Neural cell (in vitro differentiated cells): ENCODE measurements around the gene TMEM151A. TPM values are rescaled to one million over a fixed set of nuclear protein-coding genes. Genes with fewer than 3 reads are reported as not detected.

Source experiments
- H2AFZ ChIP-seq: fragments of 200-600, 300-800 bp; sonication (generic), shearing (Covaris generic); 2 replicates; pipeline ENCODE4 v1.6.0; 2014; ENCODE audit warnings: low read depth, mild to moderate bottlenecking, antibody characterized with exemption, low read length, moderate library complexity
- H3F3A ChIP-seq: fragments of 200-600 bp; shearing (Covaris generic); 2 replicates; pipeline ENCODE4 v1.6.1; 2016; ENCODE audit warnings: mild to moderate bottlenecking, moderate library complexity, mixed read lengths, antibody characterized with exemption, low read length; ENCODE audit not compliant: insufficient read depth, poor library complexity, severe bottlenecking
- H3K27ac ChIP-seq: fragments of 200-600, 300-800 bp; sonication (generic), shearing (Covaris generic); 2 replicates; pipeline ENCODE4 v1.5.1; 2014; ENCODE audit warnings: mild to moderate bottlenecking, low read length, moderate library complexity
- H3K27me3 ChIP-seq: fragments of 300-800, 200-600 bp; sonication (generic), shearing (Covaris generic); 2 replicates; pipeline ENCODE4 v1.6.0; 2014; ENCODE audit warnings: mild to moderate bottlenecking, low read depth, low read length, moderate library complexity; ENCODE audit not compliant: insufficient read depth
- H3K36me3 ChIP-seq: fragments of 300-800, 200-600 bp; sonication (generic), shearing (Covaris generic); 2 replicates; pipeline ENCODE4 v1.5.1; 2014; ENCODE audit warnings: mild to moderate bottlenecking, antibody characterized with exemption, low read length, moderate library complexity; ENCODE audit not compliant: insufficient read depth
- H3K4me2 ChIP-seq: fragments of 300-800, 200-600 bp; sonication (generic), shearing (Covaris generic); 2 replicates; pipeline ENCODE4 v1.6.0; 2014; ENCODE audit warnings: mild to moderate bottlenecking, low read length
- H3K4me3 ChIP-seq: fragments of 300-800, 200-600 bp; sonication (generic), shearing (Covaris generic); 2 replicates; pipeline ENCODE4 v1.5.1; 2014; ENCODE audit warnings: mild to moderate bottlenecking, low read length, moderate library complexity
- H3K79me2 ChIP-seq: fragments of 200-600 bp; shearing (Covaris generic); replicated peaks from 2 replicates; pipeline ENCODE4 v1.6.0; 2014; ENCODE audit warnings: mild to moderate bottlenecking, low read length, moderate library complexity; ENCODE audit not compliant: insufficient read depth
- H3K9ac ChIP-seq: fragments of 300-800, 200-600 bp; sonication (generic), shearing (Covaris generic); 2 replicates; pipeline ENCODE4 v1.6.1; 2016; ENCODE audit warnings: mild to moderate bottlenecking, low read length, mixed read lengths
- H3K9me2 ChIP-seq: fragments of 200-600 bp; shearing (Covaris generic); 2 replicates; pipeline ENCODE4 v1.6.1; 2016; ENCODE audit warnings: mild to moderate bottlenecking, low read length, mixed read lengths; ENCODE audit not compliant: insufficient read depth
- H3K9me3 ChIP-seq: fragments of 200-600, 300-800 bp; sonication (generic), shearing (Covaris generic); 2 replicates; pipeline ENCODE4 v1.6.1; 2016; ENCODE audit warnings: mild to moderate bottlenecking, mixed run types, low read length, moderate library complexity, mixed read lengths
- H4K20me1 ChIP-seq: fragments of 200-600 bp; shearing (Covaris generic); 2 replicates; pipeline ENCODE4 v1.6.1; 2016; ENCODE audit warnings: mild to moderate bottlenecking, mixed run types; ENCODE audit not compliant: insufficient read depth
- CTCF ChIP-seq: fragments of 450-650 bp; IDR thresholded peaks from 2 replicates; pipeline ENCODE4 v1.5.1; 2014; ENCODE audit warnings: antibody characterized with exemption, mild to moderate bottlenecking, moderate library complexity; ENCODE audit not compliant: poor library complexity, severe bottlenecking
- EP300 ChIP-seq: fragments of 450-650 bp; conservative IDR thresholded peaks from 2 replicates; pipeline ENCODE4 v1.6.1; 2014; ENCODE audit warnings: antibody characterized with exemption, mild to moderate bottlenecking, moderate library complexity; ENCODE audit not compliant: poor library complexity, severe bottlenecking
- EZH2 ChIP-seq: fragments of 200-600, 300-800 bp; shearing (Covaris generic), sonication (generic); IDR thresholded peaks from 2 replicates; pipeline ENCODE4 v1.6.1; 2014; ENCODE audit warnings: antibody characterized with exemption, low read length, borderline replicate concordance, mild to moderate bottlenecking; ENCODE audit not compliant: insufficient read depth, poor library complexity, severe bottlenecking
- MXI1 ChIP-seq: fragments of 450-650 bp; conservative IDR thresholded peaks from 2 replicates; pipeline ENCODE4 v1.6.1; 2014; ENCODE audit warnings: antibody characterized with exemption, mild to moderate bottlenecking; ENCODE audit not compliant: poor library complexity, severe bottlenecking
- POLR2AphosphoS5 ChIP-seq: IDR thresholded peaks from 2 replicates; pipeline ENCODE4 v1.6.1; 2012
- RAD21 ChIP-seq: fragments of 450-650 bp; conservative IDR thresholded peaks from 2 replicates; pipeline ENCODE4 v1.6.1; 2014; ENCODE audit warnings: antibody characterized with exemption, mild to moderate bottlenecking, moderate library complexity
- REST ChIP-seq: IDR thresholded peaks from 2 replicates; pipeline ENCODE4 v1.6.1; 2012; ENCODE audit warnings: borderline replicate concordance
- SMC3 ChIP-seq: fragments of 450-650 bp; conservative IDR thresholded peaks from 2 replicates; pipeline ENCODE4 v1.6.1; 2014; ENCODE audit warnings: antibody characterized with exemption, mild to moderate bottlenecking, moderate library complexity; ENCODE audit not compliant: poor library complexity
- TAF1 ChIP-seq: IDR thresholded peaks from 2 replicates; pipeline ENCODE4 v1.6.1; 2012; ENCODE audit warnings: low read depth
- polyA plus RNA-seq: library from polyadenylated mRNA; depleted of rRNA; stranded (reverse); fragments of >200 nt; gene quantifications from 2 replicates; pipeline ENCODE4 v1.2.3, GENCODE V29; 2014

TMEM151A gene
- polyA plus RNA-seq, 1 donor from 2014 or later: 5.3 TPM

GRCh38 chr11:66266378-66267038 lies 25.2 kb upstream of the TMEM151A start:
- peak overlapping the region; percentile 92 for H3K27ac ChIP-seq
- H3K36me3 ChIP-seq: no peaks in the 10 kb centered on the region
- no peaks in the 10 kb centered on the region for H4K20me1 ChIP-seq

GRCh38 chr11:66267039-66267378 lies 24.7 kb upstream of the TMEM151A start:
- Histone ChIP-seq H3K4me2 (no peak overlapping the region), H3K9me2 (no peaks in the 10 kb centered on the region), H3K27me3 (no peaks in the 10 kb centered on the region), H3K79me2 (peaks cover 20% of the 10 kb centered on the region), H3K27ac (peak overlapping the region; percentile 92), H3K9ac (peak overlapping the region; percentile 57), H3K9me3 (no peaks in the 10 kb centered on the region), H2AFZ (no peak overlapping the region), H3K36me3 (no peaks in the 10 kb centered on the region), H3F3A (no peaks in the 10 kb centered on the region), H4K20me1 (no peaks in the 10 kb centered on the region), H3K4me3 (peak overlapping the region; percentile 92)
- TF ChIP-seq EZH2 (no peak), CTCF (no peak), REST (no peak), RAD21 (no peak), SMC3 (no peak), POLR2AphosphoS5 (no peak), TAF1 (no peak), MXI1 (no peak), EP300 (no peak)

More at GRCh38 chr11:66266378-66267038, 25.2 kb upstream of the TMEM151A start:
- peaks cover 20% of the 10 kb centered on the region for H3K79me2 ChIP-seq
- H3K4me2 ChIP-seq: no peak overlapping the region
- no peaks in the 10 kb centered on the region for H3F3A ChIP-seq
- no peak for TF ChIP-seq EP300
- no peak for TF ChIP-seq RAD21
- no peaks in the 10 kb centered on the region for H3K9me3 ChIP-seq
- no peaks in the 10 kb centered on the region for H3K9me2 ChIP-seq
- no peaks in the 10 kb centered on the region for H3K27me3 ChIP-seq
- H2AFZ ChIP-seq: no peak overlapping the region
- peak overlapping the region; percentile 57 for H3K9ac ChIP-seq
- H3K4me3 ChIP-seq: peak overlapping the region; percentile 92
